HG03045 (cell line): ENCODE measurements around the gene NEGR1.
"Not testable (repeated sequence)": the region's sequence is repeated elsewhere in the genome, so short reads cannot be mapped to it uniquely, and the experiment has no call there.

Source experiments
- ATAC-seq: cut with Tn5 transposase; IDR thresholded peaks from one replicate; pipeline ENCODE4 v1.9.1; 2021; ENCODE audit warnings: mild to moderate bottlenecking, moderate library complexity; ENCODE audit not compliant: unreplicated experiment

The NEGR1 gene

GRCh38 chr1:71956613-71957285 lies 325.6 kb downstream of the NEGR1 start:
- ATAC-seq: no peak

GRCh38 chr1:71950579-71950978 lies 331.8 kb downstream of the NEGR1 start:
- no peak for ATAC-seq

- no peak for ATAC-seq
Observed at GRCh38 chr1:71949681-71950080, 332.7 kb downstream of the NEGR1 start.

- no peak for ATAC-seq
Observed at GRCh38 chr1:71948561-71948960, 333.8 kb downstream of the NEGR1 start.

GRCh38 chr1:71944006-71944405 lies 338.3 kb downstream of the NEGR1 start:
- ATAC-seq: no peak

- ATAC-seq: no peak
Observed at GRCh38 chr1:71940261-71940660, 342.1 kb downstream of the NEGR1 start.

GRCh38 chr1:71930511-71930910 lies 351.8 kb downstream of the NEGR1 start:
- no peak for ATAC-seq

GRCh38 chr1:71921935-71922559 lies 360.3 kb downstream of the NEGR1 start:
- ATAC-seq: no peak

- no peak for ATAC-seq
Observed at GRCh38 chr1:71921204-71921603, 361.1 kb downstream of the NEGR1 start.

GRCh38 chr1:71920556-71920955 lies 361.8 kb downstream of the NEGR1 start:
- ATAC-seq: no peak

- ATAC-seq: no peak
Observed at GRCh38 chr1:71919811-71920509, 362.4 kb downstream of the NEGR1 start.

- ATAC-seq: no peak
Observed at GRCh38 chr1:71918630-71919029, 363.7 kb downstream of the NEGR1 start.

- ATAC-seq: no peak
Observed at GRCh38 chr1:71916894-71917293, 365.4 kb downstream of the NEGR1 start.

GRCh38 chr1:71914626-71915025 lies 367.7 kb downstream of the NEGR1 start:
- ATAC-seq: no peak

GRCh38 chr1:71908871-71909390 lies 373.4 kb downstream of the NEGR1 start:
- no peak for ATAC-seq

GRCh38 chr1:71908303-71908702 lies 374.0 kb downstream of the NEGR1 start:
- no peak for ATAC-seq

- ATAC-seq: no peak
Observed at GRCh38 chr1:71899881-71900280, 382.5 kb downstream of the NEGR1 start.

GRCh38 chr1:71888166-71888565 lies 394.2 kb downstream of the NEGR1 start:
- not testable (repeated sequence) for ATAC-seq

- ATAC-seq: no peak
Observed at GRCh38 chr1:71885171-71885570, 397.2 kb downstream of the NEGR1 start.

- ATAC-seq: no peak
Observed at GRCh38 chr1:71882637-71883036, 399.7 kb downstream of the NEGR1 start.

GRCh38 chr1:71882226-71882625 lies 400.1 kb downstream of the NEGR1 start:
- ATAC-seq: no peak

GRCh38 chr1:71881611-71882010 lies 400.7 kb downstream of the NEGR1 start:
- ATAC-seq: no peak
